ENCODE results near the gene CD52.

CD52 gene

GRCh38 chr1:26317612-26318337 lies at the start of gene CD52:
Gene CD52, plus strand, starts transcription at chr1:26317958. Its CDS starts 60 bp downstream, at chr1:26318018.
- peak; percentile 76 for DNase-seq

GRCh38 chr1:26268290-26269197 lies 49.2 kb upstream of the CD52 start:
- no peak for DNase-seq

GRCh38 chr1:26269198-26269550 lies 48.6 kb upstream of the CD52 start:
- no peak for DNase-seq

- DNase-seq = no peak
These were observed 42.8 kb upstream of the CD52 start for GRCh38 chr1:26274801-26275425.

- peak; percentile 75 for DNase-seq
These were observed 42.0 kb upstream of the CD52 start for GRCh38 chr1:26275580-26276431.

- DNase-seq = no peak
These were observed 41.3 kb upstream of the CD52 start for GRCh38 chr1:26276432-26276838.

GRCh38 chr1:26277261-26277661 lies 40.5 kb upstream of the CD52 start:
- no peak for DNase-seq

GRCh38 chr1:26277719-26278118 lies 40.0 kb upstream of the CD52 start:
- no peak for DNase-seq

- no peak for DNase-seq
These were observed 39.5 kb upstream of the CD52 start for GRCh38 chr1:26278303-26278702.

- DNase-seq = no peak
These were observed 38.9 kb upstream of the CD52 start for GRCh38 chr1:26278724-26279455.

- peak; percentile 86 for DNase-seq
These were observed 38.1 kb upstream of the CD52 start, which contains the start of gene SH3BGRL3 for GRCh38 chr1:26279456-26280332. Gene SH3BGRL3, plus strand, starts transcription at chr1:26280086. Its CDS starts 70 bp downstream, at chr1:26280156.

GRCh38 chr1:26280333-26281042 lies 37.3 kb upstream of the CD52 start:
- no peak for DNase-seq

- DNase-seq = no peak
These were observed 36.4 kb upstream of the CD52 start for GRCh38 chr1:26281091-26281958.

- DNase-seq = no peak
These were observed 35.8 kb upstream of the CD52 start for GRCh38 chr1:26281971-26282370.

- DNase-seq = no peak
These were observed 35.3 kb upstream of the CD52 start for GRCh38 chr1:26282401-26282918.

GRCh38 chr1:26283279-26283853 lies 34.4 kb upstream of the CD52 start:
- DNase-seq = no peak

GRCh38 chr1:26283871-26284596 lies 33.7 kb upstream of the CD52 start:
- DNase-seq = no peak
